DOHH2 (cell line): ENCODE measurements around the gene PICALM.

Source experiments
- H3F3A ChIP-seq: fragments of 200-600 bp; sonication (generic), shearing (Covaris generic); 2 replicates; pipeline ENCODE4 v1.6.0; 2016; ENCODE audit warnings: antibody characterized with exemption, mild to moderate bottlenecking; ENCODE audit not compliant: control insufficient read depth, insufficient read depth
- H3K27ac ChIP-seq: fragments of 200-600 bp; sonication (generic); 2 replicates; pipeline ENCODE4 v1.5.1; 2014; ENCODE audit warnings: low read depth, mild to moderate bottlenecking, low read length, moderate library complexity
- H3K27me3 ChIP-seq: fragments of 200-600 bp; sonication (generic); 2 replicates; pipeline ENCODE4 v1.6.1; 2014; ENCODE audit warnings: mild to moderate bottlenecking, low read length, mixed read lengths; ENCODE audit not compliant: control insufficient read depth
- H3K36me3 ChIP-seq: fragments of 200-600 bp; sonication (generic); 2 replicates; pipeline ENCODE4 v1.6.1; 2014; ENCODE audit warnings: mild to moderate bottlenecking, low read length, moderate library complexity, mixed read lengths; ENCODE audit not compliant: control insufficient read depth
- H3K4me1 ChIP-seq: fragments of 200-600 bp; sonication (generic); 2 replicates; pipeline ENCODE4 v1.6.1; 2014; ENCODE audit warnings: mild to moderate bottlenecking, low read length, mixed read lengths; ENCODE audit not compliant: control insufficient read depth
- H3K4me2 ChIP-seq: fragments of 200-600 bp; sonication (generic); 2 replicates; pipeline ENCODE4 v1.6.0; 2014; ENCODE audit warnings: mild to moderate bottlenecking, low read length, moderate library complexity
- H3K4me3 ChIP-seq: fragments of 200-600 bp; sonication (generic); 2 replicates; pipeline ENCODE4 v1.5.1; 2014; ENCODE audit warnings: mild to moderate bottlenecking, low read length, mixed read lengths
- H3K79me2 ChIP-seq: fragments of 200-600 bp; sonication (generic); 2 replicates; pipeline ENCODE4 v1.6.1; 2014; ENCODE audit warnings: mild to moderate bottlenecking, low read length, mixed read lengths; ENCODE audit not compliant: control insufficient read depth
- H3K9me2 ChIP-seq: fragments of 200-600 bp; sonication (generic); replicated peaks from 2 replicates; pipeline ENCODE4 v1.6.1; 2014; ENCODE audit warnings: mild to moderate bottlenecking, low read length, mixed read lengths; ENCODE audit not compliant: control insufficient read depth
- H3K9me3 ChIP-seq: fragments of 200-600 bp; sonication (generic); 2 replicates; pipeline ENCODE4 v1.6.1; 2014; ENCODE audit warnings: antibody characterized with exemption, low read length, mixed read lengths; ENCODE audit not compliant: control insufficient read depth, insufficient read depth
- H4K20me1 ChIP-seq: fragments of 200-600 bp; sonication (generic); 2 replicates; pipeline ENCODE4 v1.6.0; 2014; ENCODE audit warnings: low read depth, mild to moderate bottlenecking, antibody characterized with exemption, low read length, moderate library complexity; ENCODE audit not compliant: control insufficient read depth, insufficient read depth
- EZH2phosphoT487 ChIP-seq: fragments of 200-600 bp; sonication (generic); IDR thresholded peaks from 2 replicates; pipeline ENCODE4 v1.6.1; 2017; ENCODE audit warnings: borderline replicate concordance, mild to moderate bottlenecking, antibody characterized with exemption, low read length, moderate library complexity, mixed read lengths
- TF ChIP-seq, protein P1 (sequence below): fragments of 200-600 bp; sonication (generic); IDR thresholded peaks from one replicate; pipeline ENCODE4 v1.5.1; 2014; ENCODE audit warnings: antibody characterized with exemption, mild to moderate bottlenecking, low read depth, low read length; ENCODE audit not compliant: poor library complexity, severe bottlenecking

The PICALM gene

DNA sequence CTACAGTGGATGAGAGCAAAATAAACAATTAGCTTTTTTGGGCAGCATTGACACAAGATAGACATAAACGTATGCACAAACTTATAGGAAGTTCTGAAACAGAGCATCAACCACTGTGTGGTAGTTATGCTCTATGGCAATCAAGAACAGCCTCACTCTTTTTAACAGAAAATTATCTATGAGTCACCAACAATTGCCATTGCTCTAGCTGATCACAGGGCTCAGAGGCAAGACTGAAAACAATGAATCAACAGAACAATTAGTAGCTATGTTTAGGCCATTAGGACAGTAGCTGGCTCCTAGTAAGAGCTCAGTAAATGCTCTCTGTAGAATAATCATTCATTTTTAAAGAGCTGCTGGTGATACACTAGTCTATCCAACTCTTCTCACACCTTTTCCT lies 34.9 kb upstream of the PICALM start:
- TF ChIP-seq, protein P1, sequence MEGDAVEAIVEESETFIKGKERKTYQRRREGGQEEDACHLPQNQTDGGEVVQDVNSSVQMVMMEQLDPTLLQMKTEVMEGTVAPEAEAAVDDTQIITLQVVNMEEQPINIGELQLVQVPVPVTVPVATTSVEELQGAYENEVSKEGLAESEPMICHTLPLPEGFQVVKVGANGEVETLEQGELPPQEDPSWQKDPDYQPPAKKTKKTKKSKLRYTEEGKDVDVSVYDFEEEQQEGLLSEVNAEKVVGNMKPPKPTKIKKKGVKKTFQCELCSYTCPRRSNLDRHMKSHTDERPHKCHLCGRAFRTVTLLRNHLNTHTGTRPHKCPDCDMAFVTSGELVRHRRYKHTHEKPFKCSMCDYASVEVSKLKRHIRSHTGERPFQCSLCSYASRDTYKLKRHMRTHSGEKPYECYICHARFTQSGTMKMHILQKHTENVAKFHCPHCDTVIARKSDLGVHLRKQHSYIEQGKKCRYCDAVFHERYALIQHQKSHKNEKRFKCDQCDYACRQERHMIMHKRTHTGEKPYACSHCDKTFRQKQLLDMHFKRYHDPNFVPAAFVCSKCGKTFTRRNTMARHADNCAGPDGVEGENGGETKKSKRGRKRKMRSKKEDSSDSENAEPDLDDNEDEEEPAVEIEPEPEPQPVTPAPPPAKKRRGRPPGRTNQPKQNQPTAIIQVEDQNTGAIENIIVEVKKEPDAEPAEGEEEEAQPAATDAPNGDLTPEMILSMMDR = no peak
- no peak for TF ChIP-seq EZH2phosphoT487
- Histone ChIP-seq H3K79me2 (no peaks in the 10 kb centered on the region), H3K9me3 (no peaks in the 10 kb centered on the region; the same call in 1 of the 2 replicates), H3F3A (no peaks in the 10 kb centered on the region; the same call in 1 of the 2 replicates), H3K4me1 (peaks cover 7% of the 10 kb centered on the region), H3K27me3 (no peaks in the 10 kb centered on the region), H3K9me2 (no peaks in the 10 kb centered on the region), H3K4me2 (no peak overlapping the region), H3K27ac (no peak overlapping the region), H3K36me3 (no peaks in the 10 kb centered on the region), H3K4me3 (no peak overlapping the region), H4K20me1 (no peaks in the 10 kb centered on the region)

DNA sequence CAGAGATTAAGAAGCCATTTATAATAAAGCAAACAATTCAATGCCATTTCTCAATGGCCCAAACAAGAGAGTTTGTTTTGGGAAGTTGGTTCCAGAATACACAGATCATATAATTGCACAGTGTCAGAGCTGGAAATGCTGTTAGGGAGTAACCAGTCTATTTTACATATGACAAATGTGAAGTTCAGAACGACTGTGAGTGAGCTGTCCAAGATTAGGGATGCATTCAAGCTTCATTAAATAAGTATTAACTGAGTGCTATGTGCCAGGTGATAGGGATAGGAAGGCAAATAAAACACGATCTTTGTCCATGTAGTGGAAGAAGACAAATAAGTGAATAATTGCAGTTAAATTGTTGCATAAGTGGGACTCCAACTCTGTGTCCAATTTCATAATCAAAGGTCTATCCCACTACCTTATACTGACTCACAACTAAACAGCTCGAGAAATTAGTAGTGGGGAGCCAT lies 33.1 kb upstream of the PICALM start:
- Histone ChIP-seq H3K4me3 (no peak overlapping the region), H3K79me2 (no peaks in the 10 kb centered on the region), H3K9me3 (no peaks in the 10 kb centered on the region; the same call in 1 of the 2 replicates), H3K4me2 (no peak overlapping the region), H3K27me3 (no peaks in the 10 kb centered on the region), H3K4me1 (0 out of 2 replicates have a peak, but pooled peaks cover 3% of the 10 kb centered on the region), H3K36me3 (no peaks in the 10 kb centered on the region), H3K27ac (no peak overlapping the region), H4K20me1 (no peaks in the 10 kb centered on the region), H3F3A (no peaks in the 10 kb centered on the region), H3K9me2 (no peaks in the 10 kb centered on the region)
- TF ChIP-seq, protein P1 = no peak
- TF ChIP-seq EZH2phosphoT487 = no peak

DNA sequence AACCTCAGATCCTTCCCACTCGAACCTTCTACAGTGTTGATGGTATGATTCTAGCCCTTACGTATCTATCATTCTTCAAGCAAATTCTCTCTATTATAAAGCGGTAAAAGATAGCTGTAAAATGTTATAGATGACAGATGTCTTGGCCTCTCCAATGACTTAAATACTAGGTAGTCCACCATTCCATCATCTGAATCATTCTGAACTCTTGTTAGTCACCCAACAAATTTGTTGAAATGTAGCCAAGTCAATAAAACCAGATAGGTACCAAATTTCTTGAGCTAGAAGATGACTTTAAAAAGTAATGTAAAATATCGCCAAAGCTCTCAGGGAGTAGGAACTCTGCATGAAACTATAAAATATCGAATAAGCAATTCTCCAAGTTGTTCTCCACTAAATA lies 32.6 kb upstream of the PICALM start:
- Histone ChIP-seq H3K27me3 (no peaks in the 10 kb centered on the region), H3K4me3 (no peak overlapping the region), H3K9me2 (no peaks in the 10 kb centered on the region), H4K20me1 (no peaks in the 10 kb centered on the region), H3K27ac (no peak overlapping the region), H3K9me3 (no peaks in the 10 kb centered on the region; the same call in 1 of the 2 replicates), H3K4me1 (0 out of 2 replicates have a peak, but pooled peaks cover 3% of the 10 kb centered on the region), H3K79me2 (no peaks in the 10 kb centered on the region), H3F3A (no peaks in the 10 kb centered on the region), H3K4me2 (no peak overlapping the region), H3K36me3 (no peaks in the 10 kb centered on the region)
- TF ChIP-seq, protein P1 = no peak
- no peak for TF ChIP-seq EZH2phosphoT487
